ENCODE results near the gene SPTY2D1. TPM values are rescaled to one million over a fixed set of nuclear protein-coding genes. Genes with fewer than 3 reads are reported as not detected.

The SPTY2D1 gene
- polyA plus RNA-seq, 3 donors, result 8.4 to 14.9 (median 11.8) TPM

DNA sequence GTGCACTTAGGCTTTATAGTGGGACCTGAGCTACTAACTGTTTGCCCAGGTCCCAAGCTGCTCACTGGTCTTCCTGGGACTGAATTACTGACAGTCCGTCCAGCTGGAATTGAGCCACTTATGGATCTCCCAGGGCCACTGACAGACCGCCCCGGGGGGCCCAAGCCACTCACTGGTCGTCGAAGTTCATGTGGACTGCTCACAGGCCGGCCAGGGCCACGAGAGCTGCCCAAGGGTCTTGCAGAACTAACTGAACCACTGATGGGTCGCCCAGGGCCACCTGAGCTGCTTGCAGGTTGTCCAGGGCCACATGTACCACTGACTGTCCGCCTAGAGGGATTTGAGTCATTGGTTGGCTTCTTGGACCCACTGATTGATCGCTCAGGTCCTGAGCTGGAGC lies 19.5 kb downstream of the SPTY2D1 start:
- H3K36me3 ChIP-seq (replicated peaks in 1 of 2; ENCODE audit: control insufficient read depth in 1 of 2, insufficient read depth in 2 of 2, low read length in 2 of 2), result peaks cover 48 to 57% of the 10 kb centered on the region in 2 donors
- intact Hi-C loops (cut with micrococcal nuclease), result no loop called here
- peaks cover 31% of the 10 kb centered on the region for H3K79me2 ChIP-seq (ENCODE audit: insufficient read depth, low read length)
- peaks cover 18 to 26% of the 10 kb centered on the region in 2 donors for H3K4me1 ChIP-seq (ENCODE audit: control insufficient read depth in 1 of 2, insufficient read depth in 2 of 2, low read length in 2 of 2)
- Mint-ChIP-seq H3K4me3 (no peak overlapping the region), H3K9me3 (peaks cover 0 to 2% (median 0%) of the 10 kb centered on the region in 7 donors), H3K27me3 (ENCODE audit: low read depth in 3 of 3) (peaks cover 0 to 2% (median 0%) of the 10 kb centered on the region in 3 donors), H3K27ac (no peak overlapping the region), H3K4me1 (peaks cover 31% of the 10 kb centered on the region), H3K36me3 (peaks cover 51 to 61% of the 10 kb centered on the region in 2 donors)
- no peak overlapping the region for H3K4me3 ChIP-seq (replicated peaks in 1 of 3; ENCODE audit: low read depth in 2 of 3, low read length in 3 of 3)
- H3K4me2 ChIP-seq (replicated peaks; ENCODE audit: extremely low read depth, low read length, poor library complexity, severe bottlenecking), result no peak overlapping the region
- peaks cover 46% of the 10 kb centered on the region for H4K20me1 ChIP-seq (ENCODE audit: insufficient read depth, low read length)
- DNase-seq, result no peak
- H3K9me3 ChIP-seq (replicated peaks in 1 of 2; ENCODE audit: control insufficient read depth in 1 of 2, insufficient read depth in 1 of 2, low read length in 2 of 2), result no peaks in the 10 kb centered on the region
- H2AFZ ChIP-seq (ENCODE audit: insufficient read depth, low read depth, low read length, poor library complexity, severe bottlenecking), result no peak overlapping the region
- TF ChIP-seq, protein P1, sequence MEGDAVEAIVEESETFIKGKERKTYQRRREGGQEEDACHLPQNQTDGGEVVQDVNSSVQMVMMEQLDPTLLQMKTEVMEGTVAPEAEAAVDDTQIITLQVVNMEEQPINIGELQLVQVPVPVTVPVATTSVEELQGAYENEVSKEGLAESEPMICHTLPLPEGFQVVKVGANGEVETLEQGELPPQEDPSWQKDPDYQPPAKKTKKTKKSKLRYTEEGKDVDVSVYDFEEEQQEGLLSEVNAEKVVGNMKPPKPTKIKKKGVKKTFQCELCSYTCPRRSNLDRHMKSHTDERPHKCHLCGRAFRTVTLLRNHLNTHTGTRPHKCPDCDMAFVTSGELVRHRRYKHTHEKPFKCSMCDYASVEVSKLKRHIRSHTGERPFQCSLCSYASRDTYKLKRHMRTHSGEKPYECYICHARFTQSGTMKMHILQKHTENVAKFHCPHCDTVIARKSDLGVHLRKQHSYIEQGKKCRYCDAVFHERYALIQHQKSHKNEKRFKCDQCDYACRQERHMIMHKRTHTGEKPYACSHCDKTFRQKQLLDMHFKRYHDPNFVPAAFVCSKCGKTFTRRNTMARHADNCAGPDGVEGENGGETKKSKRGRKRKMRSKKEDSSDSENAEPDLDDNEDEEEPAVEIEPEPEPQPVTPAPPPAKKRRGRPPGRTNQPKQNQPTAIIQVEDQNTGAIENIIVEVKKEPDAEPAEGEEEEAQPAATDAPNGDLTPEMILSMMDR (IDR thresholded peaks at IDR 0.05), result no peak
- no peak overlapping the region for H3K9ac ChIP-seq (ENCODE audit: insufficient read depth, low read length, poor library complexity, severe bottlenecking)
- 98% methylated on average over 10 of the region's 10 CpGs for WGBS (ENCODE audit: insufficient coverage)
- H3K27ac ChIP-seq (ENCODE audit: low read depth in 1 of 2, low read length in 2 of 2), result peak overlapping the region in 1 of 2 donors; percentile 42
- H3K27me3 ChIP-seq (ENCODE audit: control insufficient read depth in 2 of 2, insufficient read depth in 2 of 2, low read length in 2 of 2), result no peaks in the 10 kb centered on the region

DNA sequence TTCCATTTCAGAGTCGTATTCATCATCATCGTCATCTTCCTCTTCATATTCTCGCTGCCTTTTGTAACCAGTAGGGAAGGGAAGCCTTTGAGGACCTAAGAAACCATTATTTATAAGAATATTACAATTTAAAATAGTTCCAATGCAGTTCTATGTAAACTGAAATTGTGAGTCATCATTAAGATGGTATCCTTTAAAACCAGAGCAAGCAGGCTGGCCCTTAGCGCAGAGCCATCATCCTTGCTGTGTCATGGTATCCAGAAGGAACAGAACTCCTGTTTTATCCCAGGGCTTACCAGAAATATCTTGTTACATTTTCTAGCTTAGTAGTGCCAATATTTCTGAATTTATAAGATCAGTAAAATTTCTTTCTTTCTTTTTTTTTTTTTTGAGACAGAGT lies 21.7 kb downstream of the SPTY2D1 start:
- Histone ChIP-seq H3K79me2 (ENCODE audit: insufficient read depth, low read length) (peaks cover 9% of the 10 kb centered on the region), H3K36me3 (replicated peaks in 1 of 2; ENCODE audit: control insufficient read depth in 1 of 2, insufficient read depth in 2 of 2, low read length in 2 of 2) (peaks cover 64 to 80% of the 10 kb centered on the region in 2 donors), H3K27me3 (ENCODE audit: control insufficient read depth in 2 of 2, insufficient read depth in 2 of 2, low read length in 2 of 2) (no peaks in the 10 kb centered on the region), H3K9ac (ENCODE audit: insufficient read depth, low read length, poor library complexity, severe bottlenecking) (no peak overlapping the region), H3K4me3 (replicated peaks in 1 of 3; ENCODE audit: low read depth in 2 of 3, low read length in 3 of 3) (no peak overlapping the region), H3K4me2 (replicated peaks; ENCODE audit: extremely low read depth, low read length, poor library complexity, severe bottlenecking) (no peak overlapping the region), H2AFZ (ENCODE audit: insufficient read depth, low read depth, low read length, poor library complexity, severe bottlenecking) (no peak overlapping the region), H3K9me3 (replicated peaks in 1 of 2; ENCODE audit: control insufficient read depth in 1 of 2, insufficient read depth in 1 of 2, low read length in 2 of 2) (no peaks in the 10 kb centered on the region), H4K20me1 (ENCODE audit: insufficient read depth, low read length) (peaks cover 24% of the 10 kb centered on the region), H3K4me1 (ENCODE audit: control insufficient read depth in 1 of 2, insufficient read depth in 2 of 2, low read length in 2 of 2) (peaks cover 6 to 16% of the 10 kb centered on the region in 2 donors), H3K27ac (ENCODE audit: low read depth in 1 of 2, low read length in 2 of 2) (no peak overlapping the region)
- DNase-seq, result no peak
- TF ChIP-seq, protein P1 (IDR thresholded peaks at IDR 0.05), result no peak
- no peak overlapping the region for H3K27ac Mint-ChIP-seq
- intact Hi-C loops (cut with micrococcal nuclease), result no loop called here
- H3K4me3 Mint-ChIP-seq, result no peak overlapping the region
- no CpG with 5 or more reads among the region's 4 CpGs for WGBS (ENCODE audit: insufficient coverage)
- peaks cover 0 to 2% (median 0%) of the 10 kb centered on the region in 7 donors for H3K9me3 Mint-ChIP-seq
- H3K27me3 Mint-ChIP-seq (ENCODE audit: low read depth in 3 of 3), result no peaks in the 10 kb centered on the region
- peaks cover 60 to 77% of the 10 kb centered on the region in 2 donors for H3K36me3 Mint-ChIP-seq
- H3K4me1 Mint-ChIP-seq, result peaks cover 14% of the 10 kb centered on the region
